ENCODE measurements around the gene CPEB3. TPM values are rescaled to one million over a fixed set of nuclear protein-coding genes. Genes with fewer than 3 reads are reported as not detected.
"Not testable (repeated sequence)": the region's sequence is repeated elsewhere in the genome, so short reads cannot be mapped to it uniquely, and the experiment has no call there.

CPEB3 gene
- total and polyA plus RNA-seq, 10 donors, result 1.0 to 10.1 (median 7.3) TPM

GRCh38 chr10:92231196-92231595 is 59.7 kb downstream of the CPEB3 start:
- TF ChIP-seq POLR2AphosphoS5 (IDR thresholded peaks at IDR 0.05) (no peak), POLR2A (IDR thresholded peaks at IDR 0.05) (no peak), CTCF (IDR thresholded peaks at IDR 0.05 in 8 of 11, conservative IDR thresholded peaks at IDR 0.05 in 3 of 11) (no peak)
- peaks cover 0 to 27% (median 0%) of the 10 kb centered on the region in 6 donors for H3K4me1 ChIP-seq
- no peak for DNase-seq
- WGBS, 5 donors, result 72 to 90% (median 83%) methylated on average over 1 of the region's 1 CpG
- H3K27me3 ChIP-seq (replicated peaks in 1 of 7), result no peaks in the 10 kb centered on the region
- H3K27ac ChIP-seq, result no peak overlapping the region
- H3K36me3 ChIP-seq, result peaks cover 0 to 66% (median 3%) of the 10 kb centered on the region in 6 donors
- no peak overlapping the region for H3K4me3 ChIP-seq
- H3K9me3 ChIP-seq, result no peaks in the 10 kb centered on the region
- intact Hi-C loops (cut with DNase I; ENCODE audit: low total_unique reads), result loop anchor here (10.0 kb wide), 1 partner anchor 64 kb away; the partner anchor contains the start of genes CPEB3 and MARCHF5

- intact Hi-C loops (cut with DNase I; ENCODE audit: low total_unique reads), result no loop called here
- WGBS, 5 donors, result 90 to 95% (median 94%) methylated on average over 1 of the region's 1 CpG
- H3K27ac ChIP-seq, result no peak overlapping the region
Measured at GRCh38 chr10:92222603-92223262, 68.1 kb downstream of the CPEB3 start.

GRCh38 chr10:92219559-92219958 is 71.3 kb downstream of the CPEB3 start:
- Histone ChIP-seq H3K27ac (no peak overlapping the region), H3K27me3 (replicated peaks in 1 of 7) (no peaks in the 10 kb centered on the region), H3K4me1 (no peaks in the 10 kb centered on the region), H3K36me3 (peaks cover 0 to 36% (median 2%) of the 10 kb centered on the region in 6 donors), H3K9me3 (no peaks in the 10 kb centered on the region), H3K4me3 (no peak overlapping the region)
- no peak for DNase-seq
- WGBS, 5 donors, result 94 to 99% (median 97%) methylated on average over 6 of the region's 6 CpGs
- intact Hi-C loops (cut with DNase I; ENCODE audit: low total_unique reads), result no loop called here
- TF ChIP-seq POLR2A (IDR thresholded peaks at IDR 0.05), result no peak
- no peak for TF ChIP-seq CTCF (IDR thresholded peaks at IDR 0.05 in 8 of 11, conservative IDR thresholded peaks at IDR 0.05 in 3 of 11)
- no peak for TF ChIP-seq POLR2AphosphoS5 (IDR thresholded peaks at IDR 0.05)

More at GRCh38 chr10:92222603-92223262, 68.1 kb downstream of the CPEB3 start:
- no peaks in the 10 kb centered on the region for H3K9me3 ChIP-seq
- no peaks in the 10 kb centered on the region for H3K27me3 ChIP-seq (replicated peaks in 1 of 7)
- no peak for DNase-seq
- peaks cover 0 to 53% (median 0%) of the 10 kb centered on the region in 6 donors for H3K36me3 ChIP-seq
- H3K4me1 ChIP-seq, result no peaks in the 10 kb centered on the region
- H3K4me3 ChIP-seq, result no peak overlapping the region
- TF ChIP-seq POLR2A (IDR thresholded peaks at IDR 0.05) (no peak), CTCF (IDR thresholded peaks at IDR 0.05 in 8 of 11, conservative IDR thresholded peaks at IDR 0.05 in 3 of 11) (no peak), POLR2AphosphoS5 (IDR thresholded peaks at IDR 0.05) (no peak)

GRCh38 chr10:92218569-92218968 is 72.3 kb downstream of the CPEB3 start:
- 95 to 100% (median 98%) methylated on average over 3 of the region's 3 CpGs for WGBS, 5 donors
- no peaks in the 10 kb centered on the region for H3K27me3 ChIP-seq (replicated peaks in 1 of 7)
- DNase-seq, result no peak

GRCh38 chr10:92216608-92217007 is 74.3 kb downstream of the CPEB3 start:
- peaks cover 0 to 18% (median 2%) of the 10 kb centered on the region in 6 donors for H3K36me3 ChIP-seq
- H3K4me3 ChIP-seq; DNase-seq; H3K4me1 ChIP-seq; H3K27ac ChIP-seq; H3K9me3 ChIP-seq; intact Hi-C loops (cut with DNase I; ENCODE audit: low total_unique reads); H3K27me3 ChIP-seq (replicated peaks in 1 of 7): not testable (repeated sequence)
- WGBS, 5 donors, result 86 to 95% (median 93%) methylated on average over 7 to 12 of the region's 12 CpGs

More at GRCh38 chr10:92218569-92218968, 72.3 kb downstream of the CPEB3 start:
- no peak overlapping the region for H3K4me3 ChIP-seq
- no peak for TF ChIP-seq POLR2AphosphoS5 (IDR thresholded peaks at IDR 0.05)
- no peak for TF ChIP-seq CTCF (IDR thresholded peaks at IDR 0.05 in 8 of 11, conservative IDR thresholded peaks at IDR 0.05 in 3 of 11)
- H3K4me1 ChIP-seq, result no peaks in the 10 kb centered on the region
- intact Hi-C loops (cut with DNase I; ENCODE audit: low total_unique reads), result no loop called here
- no peaks in the 10 kb centered on the region for H3K9me3 ChIP-seq
- no peak overlapping the region for H3K27ac ChIP-seq
- peaks cover 0 to 32% (median 2%) of the 10 kb centered on the region in 6 donors for H3K36me3 ChIP-seq

- WGBS, 5 donors, result 96 to 98% (median 97%) methylated on average over 9 of the region's 9 CpGs
- H3K9me3 ChIP-seq; intact Hi-C loops (cut with DNase I; ENCODE audit: low total_unique reads): not testable (repeated sequence)
Measured at GRCh38 chr10:92215222-92215621, 75.7 kb downstream of the CPEB3 start.

More at GRCh38 chr10:92215222-92215621, 75.7 kb downstream of the CPEB3 start:
- not testable (repeated sequence) for H3K27ac ChIP-seq; H3K4me3 ChIP-seq; DNase-seq; H3K27me3 ChIP-seq (replicated peaks in 1 of 7)
- peaks cover 0 to 11% (median 2%) of the 10 kb centered on the region in 6 donors for H3K36me3 ChIP-seq
- peaks cover 0 to 18% (median 11%) of the 10 kb centered on the region in 6 donors for H3K4me1 ChIP-seq
